Activated naive CD4-positive, alpha-beta T cell treated with anti-CD3 and anti-CD28 coated beads, Interleukin-2, amount 50 U/mL, for 24 hours (primary cell): ENCODE results near the gene WBP1.

Experiments used
- H3K27ac Mint-ChIP-seq: one replicate; pipeline ENCODE4 v1.8.0; 2021; ENCODE audit warnings: mild to moderate bottlenecking, mixed read lengths
- H3K27me3 Mint-ChIP-seq: one replicate; pipeline ENCODE4 v1.8.0; 2021; ENCODE audit warnings: mixed read lengths
- H3K36me3 Mint-ChIP-seq: one replicate; pipeline ENCODE4 v1.8.0; 2021; ENCODE audit warnings: mixed read lengths
- H3K4me1 Mint-ChIP-seq: one replicate; pipeline ENCODE4 v1.8.0; 2021; ENCODE audit warnings: mixed read lengths
- H3K4me3 Mint-ChIP-seq: one replicate; pipeline ENCODE4 v1.8.0; 2021; ENCODE audit warnings: mild to moderate bottlenecking, mixed read lengths
- H3K9me3 Mint-ChIP-seq: one replicate; pipeline ENCODE4 v1.8.0; 2021; ENCODE audit warnings: mixed read lengths

The WBP1 gene

GRCh38 chr2:74423231-74424095, 34.8 kb upstream of the WBP1 start:
- Mint-ChIP-seq H3K27me3 (no peaks in the 10 kb centered on the region), H3K4me3 (peak overlapping the region; percentile 100), H3K36me3 (peaks cover 5% of the 10 kb centered on the region), H3K9me3 (no peaks in the 10 kb centered on the region), H3K4me1 (peaks cover 29% of the 10 kb centered on the region), H3K27ac (peak overlapping the region; percentile 76)

GRCh38 chr2:74424139-74424992, 33.9 kb upstream of the WBP1 start:
- peaks cover 29% of the 10 kb centered on the region for H3K4me1 Mint-ChIP-seq
- H3K27ac Mint-ChIP-seq: no peak overlapping the region
- no peak overlapping the region for H3K4me3 Mint-ChIP-seq
- H3K36me3 Mint-ChIP-seq: peaks cover 5% of the 10 kb centered on the region
- no peaks in the 10 kb centered on the region for H3K9me3 Mint-ChIP-seq
- no peaks in the 10 kb centered on the region for H3K27me3 Mint-ChIP-seq

GRCh38 chr2:74424995-74425406, 33.2 kb upstream of the WBP1 start:
- Mint-ChIP-seq H3K4me1 (peaks cover 27% of the 10 kb centered on the region), H3K27me3 (no peaks in the 10 kb centered on the region), H3K27ac (no peak overlapping the region), H3K4me3 (no peak overlapping the region), H3K36me3 (peaks cover 5% of the 10 kb centered on the region), H3K9me3 (no peaks in the 10 kb centered on the region)

- H3K4me1 Mint-ChIP-seq: peaks cover 21% of the 10 kb centered on the region
- no peaks in the 10 kb centered on the region for H3K27me3 Mint-ChIP-seq
- H3K9me3 Mint-ChIP-seq: no peaks in the 10 kb centered on the region
- no peak overlapping the region for H3K4me3 Mint-ChIP-seq
- peaks cover 5% of the 10 kb centered on the region for H3K36me3 Mint-ChIP-seq
- H3K27ac Mint-ChIP-seq: no peak overlapping the region
These were observed 32.7 kb upstream of the WBP1 start for GRCh38 chr2:74425523-74425922.

- Mint-ChIP-seq H3K27ac (no peak overlapping the region), H3K4me3 (no peak overlapping the region), H3K36me3 (peaks cover 5% of the 10 kb centered on the region), H3K27me3 (no peaks in the 10 kb centered on the region), H3K9me3 (no peaks in the 10 kb centered on the region), H3K4me1 (peaks cover 15% of the 10 kb centered on the region)
These were observed 32.0 kb upstream of the WBP1 start for GRCh38 chr2:74426181-74426758.

- no peaks in the 10 kb centered on the region for H3K27me3 Mint-ChIP-seq
- H3K9me3 Mint-ChIP-seq: no peaks in the 10 kb centered on the region
- peaks cover 5% of the 10 kb centered on the region for H3K36me3 Mint-ChIP-seq
- no peak overlapping the region for H3K4me3 Mint-ChIP-seq
- peaks cover 8% of the 10 kb centered on the region for H3K4me1 Mint-ChIP-seq
- H3K27ac Mint-ChIP-seq: no peak overlapping the region
These were observed 30.7 kb upstream of the WBP1 start for GRCh38 chr2:74427551-74427950.

- Mint-ChIP-seq H3K27ac (no peak overlapping the region), H3K27me3 (no peaks in the 10 kb centered on the region), H3K9me3 (no peaks in the 10 kb centered on the region), H3K4me3 (no peak overlapping the region), H3K36me3 (peaks cover 5% of the 10 kb centered on the region), H3K4me1 (no peaks in the 10 kb centered on the region)
These were observed 29.6 kb upstream of the WBP1 start for GRCh38 chr2:74428675-74429074.

- Mint-ChIP-seq H3K27me3 (no peaks in the 10 kb centered on the region), H3K27ac (no peak overlapping the region), H3K9me3 (no peaks in the 10 kb centered on the region), H3K4me3 (no peak overlapping the region), H3K36me3 (peaks cover 4% of the 10 kb centered on the region), H3K4me1 (no peaks in the 10 kb centered on the region)
These were observed 28.5 kb upstream of the WBP1 start for GRCh38 chr2:74429487-74430451.

- no peaks in the 10 kb centered on the region for H3K9me3 Mint-ChIP-seq
- no peaks in the 10 kb centered on the region for H3K4me1 Mint-ChIP-seq
- peaks cover 2% of the 10 kb centered on the region for H3K36me3 Mint-ChIP-seq
- H3K27ac Mint-ChIP-seq: no peak overlapping the region
- H3K27me3 Mint-ChIP-seq: no peaks in the 10 kb centered on the region
- no peak overlapping the region for H3K4me3 Mint-ChIP-seq
These were observed 27.7 kb upstream of the WBP1 start for GRCh38 chr2:74430502-74430901.

- Mint-ChIP-seq H3K27ac (no peak overlapping the region), H3K4me3 (no peak overlapping the region), H3K27me3 (peaks cover 8% of the 10 kb centered on the region), H3K36me3 (no peaks in the 10 kb centered on the region), H3K9me3 (no peaks in the 10 kb centered on the region), H3K4me1 (peaks cover 4% of the 10 kb centered on the region)
These were observed 22.0 kb upstream of the WBP1 start for GRCh38 chr2:74436111-74436805.

- no peaks in the 10 kb centered on the region for H3K9me3 Mint-ChIP-seq
- H3K4me1 Mint-ChIP-seq: peaks cover 4% of the 10 kb centered on the region
- no peaks in the 10 kb centered on the region for H3K36me3 Mint-ChIP-seq
- H3K4me3 Mint-ChIP-seq: no peak overlapping the region
- H3K27ac Mint-ChIP-seq: peak overlapping the region; percentile 27
- H3K27me3 Mint-ChIP-seq: peaks cover 8% of the 10 kb centered on the region
These were observed 21.2 kb upstream of the WBP1 start for GRCh38 chr2:74436848-74437695.

- H3K4me3 Mint-ChIP-seq: no peak overlapping the region
- H3K36me3 Mint-ChIP-seq: no peaks in the 10 kb centered on the region
- no peaks in the 10 kb centered on the region for H3K9me3 Mint-ChIP-seq
- peaks cover 12% of the 10 kb centered on the region for H3K27me3 Mint-ChIP-seq
- H3K27ac Mint-ChIP-seq: peak overlapping the region; percentile 15
- peaks cover 8% of the 10 kb centered on the region for H3K4me1 Mint-ChIP-seq
These were observed 20.0 kb upstream of the WBP1 start for GRCh38 chr2:74438248-74438647.

GRCh38 chr2:74439373-74439772, 18.9 kb upstream of the WBP1 start:
- no peaks in the 10 kb centered on the region for H3K9me3 Mint-ChIP-seq
- peaks cover 14% of the 10 kb centered on the region for H3K27me3 Mint-ChIP-seq
- H3K4me3 Mint-ChIP-seq: no peak overlapping the region
- H3K4me1 Mint-ChIP-seq: peaks cover 8% of the 10 kb centered on the region
- no peaks in the 10 kb centered on the region for H3K36me3 Mint-ChIP-seq
- no peak overlapping the region for H3K27ac Mint-ChIP-seq
